ENCODE results near the gene KIAA0408. TPM values are rescaled to one million over a fixed set of nuclear protein-coding genes. Genes with fewer than 3 reads are reported as not detected.
"Not testable (repeated sequence)": the region's sequence is repeated elsewhere in the genome, so short reads cannot be mapped to it uniquely, and the experiment has no call there.

KIAA0408 gene
- total and polyA plus RNA-seq, 9 of the 15 experiments (the other 6 are each of a cell fraction or from before 2014, with no cell fraction given) = 0.11 TPM; not detected in 8

- TF ChIP-seq HEY1 (CRISPR knock-in tag; IDR thresholded peaks at IDR 0.05; ENCODE audit: borderline replicate concordance) = no peak
- TF ChIP-seq NCOA4 (IDR thresholded peaks at IDR 0.05; ENCODE audit: partially characterized antibody) = no peak
- TF ChIP-seq ZNF165 (CRISPR knock-in tag; IDR thresholded peaks at IDR 0.05; ENCODE audit: borderline replicate concordance) = no peak
- TF ChIP-seq HINFP (tag; conservative IDR thresholded peaks at IDR 0.05; ENCODE audit: low read depth) = no peak
- no peak for TF ChIP-seq SRF (CRISPR knock-in tag; IDR thresholded peaks at IDR 0.05)
- TF ChIP-seq SP1 (CRISPR knock-in tag; IDR thresholded peaks at IDR 0.05) = no peak
These were observed 35.3 kb downstream of the KIAA0408 start (continued) for GRCh38 chr6:127423921-127424320.

GRCh38 chr6:127421164-127421563 is 38.0 kb downstream of the KIAA0408 start:
- FAIRE-seq; H2AFZ ChIP-seq (ENCODE audit: low read depth, low read length); BruUV-seq (replicated peaks): not testable (repeated sequence)

More at GRCh38 chr6:127421164-127421563, 38.0 kb downstream of the KIAA0408 start:
- H4K20me1 ChIP-seq (replicated peaks; ENCODE audit: control insufficient read depth, insufficient read depth, low read length); H3K9ac ChIP-seq (ENCODE audit: insufficient read depth in 1 of 2, low read depth in 2 of 2, low read length in 2 of 2); H3K27ac ChIP-seq (ENCODE audit: extremely low read depth, low read depth, low read length); H3K4me3 ChIP-seq; POLR2A ChIA-PET; ATAC-seq; H3K9me3 ChIP-seq (replicated peaks; ENCODE audit: control insufficient read depth, insufficient read depth, low read depth, low read length); H3K79me2 ChIP-seq (ENCODE audit: control insufficient read depth, insufficient read depth, low read length); H3K36me3 ChIP-seq (ENCODE audit: control insufficient read depth, insufficient read depth, low read length); H3K4me2 ChIP-seq (ENCODE audit: insufficient read depth, low read length); H3K4me1 ChIP-seq (replicated peaks in 1 of 2; ENCODE audit: control insufficient read depth in 2 of 2, insufficient read depth in 2 of 2, low read length in 2 of 2); DNase-seq (ENCODE audit: extremely low read depth in 1 of 4, low spot score in 3 of 4); H3K27me3 ChIP-seq (ENCODE audit: control insufficient read depth in 2 of 2, insufficient read depth in 2 of 2, low read length in 2 of 2); H3K9me1 ChIP-seq (ENCODE audit: control insufficient read depth, insufficient read depth, low read length): not testable (repeated sequence)
- in situ Hi-C loops (cut with MboI) = loop anchor here (10.0 kb wide), 1 partner anchor 116 kb away; no protein-coding TSS in a partner anchor
- intact Hi-C loops (cut with micrococcal nuclease) = loop anchor here (5.0 kb wide), 2 partner anchors 79 to 234 kb away; partner anchors contain the start of gene ECHDC1
- CTCF ChIA-PET (ENCODE audit: low intra/inter-chr PET ratio) = interaction anchor here (1.4 kb wide), 1 partner anchor 118 kb away, joined by 7 read pairs; no protein-coding TSS in a partner anchor
- WGBS (ENCODE audit: insufficient coverage, low coverage, missing lambda C conversion rate) = 25% methylated on average over 3 of the region's 3 CpGs
